Right lobe of liver (tissue), 6 donors: ENCODE measurements around the gene EGFL8. TPM values are rescaled to one million over a fixed set of nuclear protein-coding genes. Genes with fewer than 3 reads are reported as not detected.
"Not testable (repeated sequence)": the region's sequence is repeated elsewhere in the genome, so short reads cannot be mapped to it uniquely, and the experiment has no call there.

Source experiments
- ATAC-seq, 4 donors: fragments of 200-7000 bp; cut with Tn5 transposase; one replicate each; pipeline ENCODE4 v1.9.1; 2020; ENCODE audit warnings: mild to moderate bottlenecking in 4 of 4, moderate library complexity in 4 of 4
- DNase-seq, 3 donors: peaks; one replicate each; pipeline ENCODE4 v3.0.0-alpha.2; 2020
- H3K27ac ChIP-seq, 3 donors: fragments of 200-600 bp; one replicate each; pipeline ENCODE4 v1.8.0; 2022
- H3K27me3 ChIP-seq, 2 donors: fragments of 200-600 bp; one replicate each; pipeline ENCODE4 v1.8.0; 2022
- H3K36me3 ChIP-seq, 4 donors: fragments of 200-600 bp; sonication (generic) in 1 of 4; one replicate each; pipeline versions ENCODE4 v1.5.1 to v1.8.0; 2017 to 2022; ENCODE audit warnings: control low read depth in 1 of 4
- H3K4me1 ChIP-seq, 4 donors: fragments of 200-600 bp; sonication (generic) in 1 of 4; one replicate each; pipeline versions ENCODE4 v1.5.1 to v1.8.0; 2017 to 2022; ENCODE audit warnings: control low read depth in 1 of 4
- H3K4me3 ChIP-seq, 3 donors: fragments of 200-600 bp; one replicate each; pipeline ENCODE4 v1.8.0; 2022
- H3K9me3 ChIP-seq, 4 donors: fragments of 200-600 bp; sonication (generic) in 1 of 4; one replicate each; pipeline versions ENCODE4 v1.5.1 to v1.8.0; 2017 to 2022; ENCODE audit warnings: control low read depth in 1 of 4
- CTCF ChIP-seq, 4 donors: fragments of 200-600 bp in 3 of 4; fragments of 450-650 bp in 1 of 4; IDR thresholded peaks; one replicate each; pipeline versions ENCODE4 v1.5.1 to v1.8.0; 2016 to 2022; ENCODE audit warnings: antibody characterized with exemption in 4 of 4, mild to moderate bottlenecking in 2 of 4
- POLR2A ChIP-seq: fragments of 450-650 bp; IDR thresholded peaks from one replicate; pipeline ENCODE4 v1.6.1; 2017; ENCODE audit warnings: antibody characterized with exemption, mild to moderate bottlenecking
- WGBS: methylation state at CpG from one replicate; pipeline ENCODE4 v1.1.6; 2018; ENCODE audit warnings: low coverage, low lambda C conversion rate; ENCODE audit not compliant: insufficient coverage; ENCODE audit errors: missing lambda C conversion rate; 5-methylcytosine and 5-hydroxymethylcytosine counted together
- intact Hi-C, 2 donors: fragments of 100-400 bp; cut with DNase I; formaldehyde crosslinking; loops; one replicate each; pipeline versions ENCODE4 v1.11.2 to v1.14.1; 2022
- total RNA-seq, 6 experiments: library from RNA; depleted of rRNA in 2 of 6; stranded (reverse); fragments of >200 nt in 2 of 6; fragmentation: NEBNext Ultra II Directional in 3 of 6; extraction: Animal tissue kit (Norgen Biotek cat#: 25700) in 3 of 6; gene quantifications; one replicate each; pipeline versions ENCODE4 v1.1.0 to v1.2.4, GENCODE V29; 2016 to 2023
- donor health status: DM: no; HTN: yes; CAD: no.
- donor health status: DM: no; HTN: no; CAD: no.
- donor health status: DM: no; HTN: no; CAD: no.
- donor health status: DM: no; HTN: yes; CAD: no.
- donor health status: DM: no; HTN: yes; CAD: no.

Gene EGFL8
- total RNA-seq, 6 experiments from 2014 or later = 1.4 to 6.0 (median 4.2) TPM

GRCh38 chr6:32210191-32210601, 45.8 kb downstream of the EGFL8 start:
- ATAC-seq (no peak), DNase-seq (no peak)
- intact Hi-C loops = no loop called here
- Histone ChIP-seq H3K4me3 (no peak overlapping the region), H3K36me3 (no peaks in the 10 kb centered on the region), H3K4me1 (no peaks in the 10 kb centered on the region), H3K27ac (no peak overlapping the region), H3K9me3 (no peaks in the 10 kb centered on the region), H3K27me3 (no peaks in the 10 kb centered on the region)
- 59% methylated on average over 5 of the region's 5 CpGs for WGBS
- TF ChIP-seq CTCF (IDR thresholded peaks at IDR 0.05) (no peak), POLR2A (no peak)

DNA sequence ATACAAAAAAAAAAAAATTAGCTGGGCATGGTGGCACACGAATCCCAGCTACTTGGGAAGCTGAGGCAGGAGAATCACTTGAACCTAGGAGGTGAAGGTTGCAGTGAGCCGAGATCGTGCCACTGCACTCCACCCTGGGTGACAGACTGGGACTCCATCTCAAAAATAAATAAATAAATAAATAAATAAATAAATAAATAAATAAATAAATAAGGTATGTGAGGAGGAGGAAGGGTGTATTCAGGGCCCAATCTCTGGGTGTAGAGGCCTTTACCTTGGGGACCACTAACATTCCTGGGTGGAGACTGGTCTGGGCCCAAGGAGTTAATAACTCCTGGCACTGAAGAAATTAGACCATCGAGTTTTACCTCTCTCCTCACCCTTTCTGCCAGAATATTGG, 47.0 kb downstream of the EGFL8 start:
- ATAC-seq, H3K4me3 ChIP-seq, H3K27ac ChIP-seq, H3K36me3 ChIP-seq, H3K9me3 ChIP-seq, H3K4me1 ChIP-seq, H3K27me3 ChIP-seq, DNase-seq, intact Hi-C loops: not testable (repeated sequence)
- 77% methylated on average over 2 of the region's 4 CpGs for WGBS

DNA sequence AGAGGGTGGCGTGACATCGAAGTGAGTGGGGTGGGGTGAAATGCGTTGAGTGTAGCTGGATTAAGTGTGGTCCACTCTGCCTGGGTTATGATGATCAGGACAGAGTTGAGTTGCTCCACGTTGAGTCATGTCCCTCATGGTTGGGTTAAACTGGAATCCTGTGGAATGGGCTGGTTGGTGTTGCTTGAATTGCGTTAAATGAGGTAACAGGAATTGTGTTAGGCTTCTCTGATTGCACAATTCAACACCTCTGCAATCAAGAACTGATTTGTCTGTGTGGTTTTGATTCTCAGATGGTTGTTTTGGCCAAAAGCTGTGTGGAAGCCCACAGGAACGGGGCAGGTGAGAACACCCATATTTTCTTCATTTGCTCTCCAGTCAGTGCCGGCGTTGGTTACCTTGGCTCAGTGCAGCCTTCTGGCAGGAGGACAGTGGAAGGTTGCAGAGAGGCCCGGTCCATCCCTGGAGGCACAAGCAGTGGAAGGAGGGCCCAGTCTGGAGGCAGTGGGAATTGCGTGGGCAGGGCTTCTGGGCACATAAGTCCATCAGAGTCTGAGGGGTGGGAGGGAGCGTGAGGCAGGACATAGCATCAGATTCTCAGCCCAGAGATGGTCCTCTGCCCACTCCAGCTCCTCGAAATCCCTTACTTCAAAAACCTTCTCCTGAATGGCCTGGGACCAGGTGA, 47.8 kb downstream of the EGFL8 start:
- intact Hi-C loops = no loop called here
- Histone ChIP-seq H3K27me3 (no peaks in the 10 kb centered on the region), H3K4me1 (no peaks in the 10 kb centered on the region), H3K9me3 (no peaks in the 10 kb centered on the region), H3K27ac (no peak overlapping the region), H3K36me3 (no peaks in the 10 kb centered on the region), H3K4me3 (no peak overlapping the region)
- WGBS = 72% methylated on average over 9 of the region's 12 CpGs
- ATAC-seq = peak in 1 of 4 donors; percentile 7
- TF ChIP-seq POLR2A (no peak), CTCF (IDR thresholded peaks at IDR 0.05) (no peak)
- DNase-seq = no peak

GRCh38 chr6:32213649-32214048, 49.3 kb downstream of the EGFL8 start:
- Histone ChIP-seq H3K9me3 (no peaks in the 10 kb centered on the region), H3K36me3 (no peaks in the 10 kb centered on the region), H3K27me3 (no peaks in the 10 kb centered on the region), H3K4me1 (no peaks in the 10 kb centered on the region), H3K4me3 (no peak overlapping the region), H3K27ac (no peak overlapping the region)
- 88% methylated on average over 3 of the region's 6 CpGs for WGBS
- TF ChIP-seq POLR2A (no peak), CTCF (IDR thresholded peaks at IDR 0.05) (no peak)
- intact Hi-C loops = no loop called here
- no peak for ATAC-seq
- DNase-seq = no peak

DNA sequence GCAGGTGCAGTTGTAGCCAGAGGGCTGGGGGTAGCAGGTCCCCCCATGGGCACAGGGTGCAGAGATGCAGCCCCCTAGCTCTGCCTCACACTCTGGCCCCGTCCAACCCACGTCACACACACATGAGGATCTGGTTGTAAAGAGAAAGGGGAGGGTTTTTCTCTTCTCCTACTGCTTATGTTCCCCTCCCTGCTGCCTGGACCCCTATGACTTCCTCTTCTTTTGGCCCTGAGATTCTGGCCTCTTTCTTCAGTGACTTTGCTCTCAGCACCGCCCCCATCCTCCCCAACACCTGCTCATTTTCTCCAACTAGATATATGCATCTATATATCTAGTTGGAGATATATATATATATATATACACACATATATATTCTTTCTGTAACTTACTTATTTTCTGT, 49.7 kb downstream of the EGFL8 start:
- Histone ChIP-seq H3K4me1 (no peaks in the 10 kb centered on the region), H3K4me3 (no peak overlapping the region), H3K27ac (no peak overlapping the region), H3K9me3 (no peaks in the 10 kb centered on the region), H3K36me3 (no peaks in the 10 kb centered on the region), H3K27me3 (no peaks in the 10 kb centered on the region)
- DNase-seq (no peak), ATAC-seq (no peak)
- 50% methylated on average over 1 of the region's 3 CpGs for WGBS
- intact Hi-C loops = no loop called here
- TF ChIP-seq CTCF (IDR thresholded peaks at IDR 0.05) (no peak), POLR2A (no peak)
